ENCODE measurements around the gene MB.

MB gene

GRCh38 chr22:35642305-35642741 is 25.2 kb upstream of the MB start:
- H3K4me2 ChIP-seq (ENCODE audit: low read length), result no peak overlapping the region
- H3K4me1 ChIP-seq (ENCODE audit: low read length), result peaks cover 1% of the 10 kb centered on the region; the same call in 1 of the 2 replicates
- no peaks in the 10 kb centered on the region for H3K9me3 ChIP-seq (ENCODE audit: insufficient read depth, low read length)
- no peaks in the 10 kb centered on the region for H4K20me1 ChIP-seq (ENCODE audit: insufficient read depth, low read length)
- no peaks in the 10 kb centered on the region for H3K36me3 ChIP-seq (replicated peaks; ENCODE audit: low read depth, low read length)
- no peaks in the 10 kb centered on the region for H3K79me2 ChIP-seq (ENCODE audit: low read length)
- H3K27ac ChIP-seq (ENCODE audit: low read length), result no peak overlapping the region
- no peak overlapping the region for H3K4me3 ChIP-seq (ENCODE audit: low read length)
- TF ChIP-seq, protein P1, sequence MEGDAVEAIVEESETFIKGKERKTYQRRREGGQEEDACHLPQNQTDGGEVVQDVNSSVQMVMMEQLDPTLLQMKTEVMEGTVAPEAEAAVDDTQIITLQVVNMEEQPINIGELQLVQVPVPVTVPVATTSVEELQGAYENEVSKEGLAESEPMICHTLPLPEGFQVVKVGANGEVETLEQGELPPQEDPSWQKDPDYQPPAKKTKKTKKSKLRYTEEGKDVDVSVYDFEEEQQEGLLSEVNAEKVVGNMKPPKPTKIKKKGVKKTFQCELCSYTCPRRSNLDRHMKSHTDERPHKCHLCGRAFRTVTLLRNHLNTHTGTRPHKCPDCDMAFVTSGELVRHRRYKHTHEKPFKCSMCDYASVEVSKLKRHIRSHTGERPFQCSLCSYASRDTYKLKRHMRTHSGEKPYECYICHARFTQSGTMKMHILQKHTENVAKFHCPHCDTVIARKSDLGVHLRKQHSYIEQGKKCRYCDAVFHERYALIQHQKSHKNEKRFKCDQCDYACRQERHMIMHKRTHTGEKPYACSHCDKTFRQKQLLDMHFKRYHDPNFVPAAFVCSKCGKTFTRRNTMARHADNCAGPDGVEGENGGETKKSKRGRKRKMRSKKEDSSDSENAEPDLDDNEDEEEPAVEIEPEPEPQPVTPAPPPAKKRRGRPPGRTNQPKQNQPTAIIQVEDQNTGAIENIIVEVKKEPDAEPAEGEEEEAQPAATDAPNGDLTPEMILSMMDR (IDR thresholded peaks at IDR 0.05; ENCODE audit: low read depth, low read length), result no peak
- TF ChIP-seq EZH2phosphoT487 (IDR thresholded peaks at IDR 0.05; ENCODE audit: low read depth), result no peak
- peaks cover 31% of the 10 kb centered on the region for H3K27me3 ChIP-seq (ENCODE audit: low read depth, low read length)
- no peak overlapping the region for H3K9ac ChIP-seq (ENCODE audit: low read length)
- no peak overlapping the region for H2AFZ ChIP-seq (ENCODE audit: low read depth, low read length)

- no peak overlapping the region for H3K27ac ChIP-seq (ENCODE audit: low read length)
- no peaks in the 10 kb centered on the region for H3K9me3 ChIP-seq (ENCODE audit: insufficient read depth, low read length)
- no peak for TF ChIP-seq EZH2phosphoT487 (IDR thresholded peaks at IDR 0.05; ENCODE audit: low read depth)
- TF ChIP-seq, protein P1 (IDR thresholded peaks at IDR 0.05; ENCODE audit: low read depth, low read length), result no peak
Measured at GRCh38 chr22:35641494-35642120, 24.5 kb upstream of the MB start.

GRCh38 chr22:35638410-35638809 is 21.3 kb upstream of the MB start:
- no peaks in the 10 kb centered on the region for H3K79me2 ChIP-seq (ENCODE audit: low read length)
- H3K4me3 ChIP-seq (ENCODE audit: low read length), result no peak overlapping the region
- H3K9me3 ChIP-seq (ENCODE audit: insufficient read depth, low read length), result no peaks in the 10 kb centered on the region
- H4K20me1 ChIP-seq (ENCODE audit: insufficient read depth, low read length), result no peaks in the 10 kb centered on the region
- H3K27ac ChIP-seq (ENCODE audit: low read length), result no peak overlapping the region
- no peaks in the 10 kb centered on the region for H3K4me1 ChIP-seq (ENCODE audit: low read length)
- no peaks in the 10 kb centered on the region for H3K36me3 ChIP-seq (replicated peaks; ENCODE audit: low read depth, low read length)
- no peak overlapping the region for H3K4me2 ChIP-seq (ENCODE audit: low read length)
- TF ChIP-seq, protein P1 (IDR thresholded peaks at IDR 0.05; ENCODE audit: low read depth, low read length), result no peak
- no peak for TF ChIP-seq EZH2phosphoT487 (IDR thresholded peaks at IDR 0.05; ENCODE audit: low read depth)
- H3K9ac ChIP-seq (ENCODE audit: low read length), result no peak overlapping the region
- H3K27me3 ChIP-seq (ENCODE audit: low read depth, low read length), result peaks cover 31% of the 10 kb centered on the region
- no peak overlapping the region for H2AFZ ChIP-seq (ENCODE audit: low read depth, low read length)

More at GRCh38 chr22:35641494-35642120, 24.5 kb upstream of the MB start:
- Histone ChIP-seq H3K79me2 (ENCODE audit: low read length) (no peaks in the 10 kb centered on the region), H3K27me3 (ENCODE audit: low read depth, low read length) (peaks cover 35% of the 10 kb centered on the region), H3K36me3 (replicated peaks; ENCODE audit: low read depth, low read length) (no peaks in the 10 kb centered on the region), H2AFZ (ENCODE audit: low read depth, low read length) (no peak overlapping the region), H3K9ac (ENCODE audit: low read length) (no peak overlapping the region), H4K20me1 (ENCODE audit: insufficient read depth, low read length) (no peaks in the 10 kb centered on the region), H3K4me1 (ENCODE audit: low read length) (no peaks in the 10 kb centered on the region), H3K4me3 (ENCODE audit: low read length) (no peak overlapping the region), H3K4me2 (ENCODE audit: low read length) (no peak overlapping the region)

- H2AFZ ChIP-seq (ENCODE audit: low read depth, low read length), result no peak overlapping the region
- TF ChIP-seq, protein P1 (IDR thresholded peaks at IDR 0.05; ENCODE audit: low read depth, low read length), result no peak
- TF ChIP-seq EZH2phosphoT487 (IDR thresholded peaks at IDR 0.05; ENCODE audit: low read depth), result no peak
Measured at GRCh38 chr22:35638001-35638400, 20.9 kb upstream of the MB start.

More at GRCh38 chr22:35638001-35638400, 20.9 kb upstream of the MB start:
- no peaks in the 10 kb centered on the region for H3K36me3 ChIP-seq (replicated peaks; ENCODE audit: low read depth, low read length)
- peaks cover 27% of the 10 kb centered on the region for H3K27me3 ChIP-seq (ENCODE audit: low read depth, low read length)
- no peaks in the 10 kb centered on the region for H3K79me2 ChIP-seq (ENCODE audit: low read length)
- no peak overlapping the region for H3K4me3 ChIP-seq (ENCODE audit: low read length)
- no peak overlapping the region for H3K9ac ChIP-seq (ENCODE audit: low read length)
- no peaks in the 10 kb centered on the region for H3K4me1 ChIP-seq (ENCODE audit: low read length)
- no peaks in the 10 kb centered on the region for H4K20me1 ChIP-seq (ENCODE audit: insufficient read depth, low read length)
- H3K27ac ChIP-seq (ENCODE audit: low read length), result no peak overlapping the region
- no peak overlapping the region for H3K4me2 ChIP-seq (ENCODE audit: low read length)
- no peaks in the 10 kb centered on the region for H3K9me3 ChIP-seq (ENCODE audit: insufficient read depth, low read length)

Data from OCI-LY3 (cell line).